ENCODE data around the gene KIRREL1.
A peak's percentile ranks its signal among the peaks of the same experiment; 100 is the strongest.
"Not testable (repeated sequence)": the region's sequence is repeated elsewhere in the genome, so short reads cannot be mapped to it uniquely, and the experiment has no call there.

The KIRREL1 gene

DNA sequence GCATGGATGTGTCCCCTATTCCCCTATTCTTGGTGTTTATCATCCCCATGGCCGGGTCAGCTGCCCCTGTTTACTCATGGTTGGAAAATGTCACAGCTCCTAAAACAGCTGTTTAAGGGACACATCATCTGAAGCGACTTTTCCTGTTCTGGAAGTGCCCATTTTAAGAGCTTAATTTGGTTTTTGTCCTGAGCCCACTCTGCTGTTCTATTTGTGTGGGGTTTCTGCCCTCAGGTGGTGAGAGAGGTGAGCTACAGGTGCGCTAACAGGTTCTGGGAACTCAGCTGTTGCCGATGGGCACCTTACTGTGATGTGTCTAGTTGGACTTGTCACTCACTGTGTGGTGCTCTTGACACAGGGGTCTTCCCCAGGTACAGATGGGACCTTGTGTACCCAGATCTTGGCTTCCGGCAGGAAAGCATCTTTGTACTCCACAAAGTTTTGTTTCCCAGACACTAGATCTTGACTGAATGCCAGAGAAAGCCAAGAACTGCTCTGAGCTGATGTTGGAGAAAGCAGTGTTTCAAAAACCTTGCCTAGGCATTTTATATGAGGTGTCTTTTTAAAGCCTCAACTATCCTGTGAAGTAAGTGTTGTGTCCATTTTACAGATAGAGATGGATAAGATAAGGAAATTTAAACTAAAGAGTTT is 128.3 kb downstream of the KIRREL1 start:
- TF ChIP-seq, protein P1, sequence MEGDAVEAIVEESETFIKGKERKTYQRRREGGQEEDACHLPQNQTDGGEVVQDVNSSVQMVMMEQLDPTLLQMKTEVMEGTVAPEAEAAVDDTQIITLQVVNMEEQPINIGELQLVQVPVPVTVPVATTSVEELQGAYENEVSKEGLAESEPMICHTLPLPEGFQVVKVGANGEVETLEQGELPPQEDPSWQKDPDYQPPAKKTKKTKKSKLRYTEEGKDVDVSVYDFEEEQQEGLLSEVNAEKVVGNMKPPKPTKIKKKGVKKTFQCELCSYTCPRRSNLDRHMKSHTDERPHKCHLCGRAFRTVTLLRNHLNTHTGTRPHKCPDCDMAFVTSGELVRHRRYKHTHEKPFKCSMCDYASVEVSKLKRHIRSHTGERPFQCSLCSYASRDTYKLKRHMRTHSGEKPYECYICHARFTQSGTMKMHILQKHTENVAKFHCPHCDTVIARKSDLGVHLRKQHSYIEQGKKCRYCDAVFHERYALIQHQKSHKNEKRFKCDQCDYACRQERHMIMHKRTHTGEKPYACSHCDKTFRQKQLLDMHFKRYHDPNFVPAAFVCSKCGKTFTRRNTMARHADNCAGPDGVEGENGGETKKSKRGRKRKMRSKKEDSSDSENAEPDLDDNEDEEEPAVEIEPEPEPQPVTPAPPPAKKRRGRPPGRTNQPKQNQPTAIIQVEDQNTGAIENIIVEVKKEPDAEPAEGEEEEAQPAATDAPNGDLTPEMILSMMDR (IDR thresholded peaks at IDR 0.05; ENCODE audit: insufficient read depth, low read depth, low read length, missing control alignments), result peak; percentile 92
- H3K4me3 ChIP-seq (ENCODE audit: low read length), result no peak overlapping the region
- peak; percentile 74 for DNase-seq (ENCODE audit: low read depth)

DNA sequence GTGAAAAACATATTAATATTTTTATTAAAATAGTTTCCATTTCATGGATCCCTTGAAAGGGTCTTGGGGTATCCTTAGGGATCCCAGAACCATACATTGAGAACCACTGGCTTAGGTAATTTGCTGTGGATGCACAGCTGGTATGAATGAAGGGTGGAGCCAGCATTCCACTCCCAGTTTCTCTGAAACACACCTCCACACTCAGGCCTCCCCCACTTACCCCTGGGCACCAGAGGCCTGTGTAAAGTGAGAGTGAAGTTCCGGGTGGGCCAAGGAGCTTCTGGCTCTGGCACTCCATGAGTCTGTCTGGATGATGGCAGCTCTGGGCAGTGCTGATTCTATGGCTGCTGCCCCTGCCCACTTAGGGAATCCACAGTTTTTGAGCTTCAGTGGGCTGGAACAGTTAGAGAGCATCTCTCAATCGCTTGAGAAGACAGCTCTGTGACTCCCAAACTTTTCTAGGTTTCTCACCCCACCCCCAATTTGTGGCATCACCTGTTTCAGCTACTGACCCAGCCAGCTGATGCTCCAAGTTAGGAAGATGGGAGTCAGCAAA is 129.5 kb downstream of the KIRREL1 start:
- no peak for DNase-seq (ENCODE audit: low read depth)
- TF ChIP-seq, protein P1 (IDR thresholded peaks at IDR 0.05; ENCODE audit: insufficient read depth, low read depth, low read length, missing control alignments), result no peak
- H3K4me3 ChIP-seq (ENCODE audit: low read length), result no peak overlapping the region

DNA sequence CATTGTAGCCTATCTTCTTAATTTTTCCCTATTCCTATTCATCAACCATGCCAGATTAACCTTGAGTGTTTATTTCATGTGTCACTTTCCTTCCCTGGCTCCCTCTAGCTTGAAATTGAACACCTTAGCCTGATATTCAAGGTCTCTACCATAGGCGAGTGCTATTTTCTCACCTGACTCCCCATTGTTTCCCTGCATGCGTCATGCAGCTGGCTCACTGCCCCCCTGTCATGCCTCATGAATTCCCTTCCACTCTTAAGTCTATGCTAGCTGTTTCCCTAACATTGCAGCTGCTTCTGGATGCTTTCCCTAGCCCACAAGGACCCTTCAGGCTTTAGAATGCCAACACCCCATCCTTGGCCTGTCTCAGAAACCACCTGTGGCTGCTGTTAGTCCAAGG is 130.6 kb downstream of the KIRREL1 start:
- DNase-seq (ENCODE audit: low read depth), result peak; percentile 95
- H3K4me3 ChIP-seq (ENCODE audit: low read length), result no peak overlapping the region
- TF ChIP-seq, protein P1 (IDR thresholded peaks at IDR 0.05; ENCODE audit: insufficient read depth, low read depth, low read length, missing control alignments), result no peak

DNA sequence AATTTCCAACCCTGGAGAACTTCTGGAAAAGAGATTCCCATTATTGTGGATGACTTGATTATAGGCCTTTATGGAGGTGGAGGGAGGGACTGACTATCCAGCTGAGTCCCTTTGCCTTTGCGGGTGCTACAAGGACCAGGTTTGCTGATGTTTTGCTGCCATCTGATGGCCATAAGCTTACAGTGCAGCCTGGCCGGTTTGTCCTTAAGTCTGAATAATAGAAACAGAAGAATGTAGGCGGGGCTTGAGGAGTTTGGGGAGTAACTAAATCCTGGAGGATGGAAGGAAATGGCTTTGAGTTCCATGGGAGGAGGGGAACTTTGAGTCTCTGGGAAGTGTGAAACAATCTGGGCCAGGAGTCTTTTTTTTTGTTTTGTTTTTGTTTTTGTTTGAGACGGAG is 131.6 kb downstream of the KIRREL1 start:
- H3K4me3 ChIP-seq (ENCODE audit: low read length), result no peak overlapping the region
- TF ChIP-seq, protein P1 (IDR thresholded peaks at IDR 0.05; ENCODE audit: insufficient read depth, low read depth, low read length, missing control alignments), result peak; percentile 97

DNA sequence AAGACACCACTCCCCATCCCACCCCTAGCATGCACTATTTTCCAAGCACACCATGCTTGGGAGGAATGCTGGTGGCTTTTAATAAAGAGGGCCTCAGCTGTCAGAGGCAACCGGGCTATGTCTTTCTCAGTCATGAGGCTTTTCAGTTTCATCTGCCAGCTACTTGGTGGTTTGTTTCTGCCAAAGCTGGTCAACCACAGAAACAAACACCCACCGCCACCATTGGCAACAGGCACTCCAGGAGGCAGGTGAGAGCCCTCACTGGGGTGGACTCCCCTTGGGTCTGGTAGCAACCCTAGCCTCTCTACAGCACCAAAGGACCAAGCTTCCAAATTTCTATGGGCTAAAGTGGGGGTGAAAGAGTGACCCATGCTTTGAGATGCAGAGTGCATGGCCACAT is 133.0 kb downstream of the KIRREL1 start:
- no peak for DNase-seq (ENCODE audit: low read depth)
- TF ChIP-seq, protein P1 (IDR thresholded peaks at IDR 0.05; ENCODE audit: insufficient read depth, low read depth, low read length, missing control alignments), result no peak
- no peak overlapping the region for H3K4me3 ChIP-seq (ENCODE audit: low read length)

More for the DNA sequence above, 131.6 kb downstream of the KIRREL1 start:
- peak; percentile 96 for DNase-seq (ENCODE audit: low read depth)

DNA sequence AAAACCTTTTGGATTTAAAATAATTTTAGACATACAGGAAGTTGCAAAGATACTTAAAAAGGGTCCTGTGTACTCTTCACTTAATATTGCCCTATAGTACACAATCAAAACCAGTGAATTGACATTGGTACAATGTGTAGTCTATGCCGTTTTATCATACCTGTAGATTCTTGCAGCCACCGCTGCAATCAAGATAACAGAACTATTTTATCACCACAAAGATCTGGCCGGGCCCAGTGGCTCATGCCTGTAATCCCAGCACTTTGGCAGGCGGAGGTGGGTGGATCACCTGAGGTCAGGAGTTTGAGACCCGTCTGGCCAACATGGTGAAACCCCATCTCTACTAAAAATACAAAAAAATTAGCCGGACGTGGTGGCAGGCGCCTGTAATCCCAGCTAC is 135.1 kb downstream of the KIRREL1 start:
- DNase-seq (ENCODE audit: low read depth); H3K4me3 ChIP-seq (ENCODE audit: low read length): not testable (repeated sequence)

DNA sequence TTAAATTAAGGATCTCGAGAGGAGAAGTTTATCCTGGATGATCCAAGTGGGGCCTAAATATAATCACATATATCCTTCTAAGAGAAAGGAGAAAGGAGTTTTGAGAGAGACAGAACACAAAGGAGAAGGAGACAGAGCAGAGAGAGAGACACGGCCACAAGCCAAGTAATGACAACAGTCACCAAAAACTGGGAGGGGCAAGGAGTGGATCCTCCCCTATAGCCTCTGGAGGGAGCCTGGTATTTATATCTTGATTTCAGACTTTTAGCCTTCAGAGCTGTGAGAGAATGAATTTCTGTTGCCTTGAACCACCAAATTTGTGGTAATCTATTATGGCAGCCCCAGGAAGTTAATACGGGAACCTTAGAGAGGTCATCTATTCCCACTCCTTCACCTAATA is 137.8 kb downstream of the KIRREL1 start:
- H3K4me3 ChIP-seq (ENCODE audit: low read length), result no peak overlapping the region

More for the DNA sequence above, 137.8 kb downstream of the KIRREL1 start:
- DNase-seq (ENCODE audit: low read depth), result no peak
- TF ChIP-seq, protein P1 (IDR thresholded peaks at IDR 0.05; ENCODE audit: insufficient read depth, low read depth, low read length, missing control alignments), result no peak
